HuH-7.5 (cell line): Measurements from ENCODE around the gene SPO11.

Source experiments
- DNase-seq: peaks from one replicate; pipeline ENCODE4 v3.0.0; 2011; ENCODE audit warnings: low spot score

The SPO11 gene, protein sequence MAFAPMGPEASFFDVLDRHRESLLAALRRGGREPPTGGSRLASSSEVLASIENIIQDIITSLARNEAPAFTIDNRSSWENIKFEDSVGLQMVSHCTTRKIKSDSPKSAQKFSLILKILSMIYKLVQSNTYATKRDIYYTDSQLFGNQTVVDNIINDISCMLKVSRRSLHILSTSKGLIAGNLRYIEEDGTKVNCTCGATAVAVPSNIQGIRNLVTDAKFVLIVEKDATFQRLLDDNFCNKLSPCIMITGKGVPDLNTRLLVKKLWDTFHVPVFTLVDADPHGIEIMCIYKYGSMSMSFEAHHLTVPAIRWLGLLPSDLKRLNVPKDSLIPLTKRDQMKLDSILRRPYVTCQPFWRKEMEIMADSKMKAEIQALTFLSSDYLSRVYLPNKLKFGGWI

DNA sequence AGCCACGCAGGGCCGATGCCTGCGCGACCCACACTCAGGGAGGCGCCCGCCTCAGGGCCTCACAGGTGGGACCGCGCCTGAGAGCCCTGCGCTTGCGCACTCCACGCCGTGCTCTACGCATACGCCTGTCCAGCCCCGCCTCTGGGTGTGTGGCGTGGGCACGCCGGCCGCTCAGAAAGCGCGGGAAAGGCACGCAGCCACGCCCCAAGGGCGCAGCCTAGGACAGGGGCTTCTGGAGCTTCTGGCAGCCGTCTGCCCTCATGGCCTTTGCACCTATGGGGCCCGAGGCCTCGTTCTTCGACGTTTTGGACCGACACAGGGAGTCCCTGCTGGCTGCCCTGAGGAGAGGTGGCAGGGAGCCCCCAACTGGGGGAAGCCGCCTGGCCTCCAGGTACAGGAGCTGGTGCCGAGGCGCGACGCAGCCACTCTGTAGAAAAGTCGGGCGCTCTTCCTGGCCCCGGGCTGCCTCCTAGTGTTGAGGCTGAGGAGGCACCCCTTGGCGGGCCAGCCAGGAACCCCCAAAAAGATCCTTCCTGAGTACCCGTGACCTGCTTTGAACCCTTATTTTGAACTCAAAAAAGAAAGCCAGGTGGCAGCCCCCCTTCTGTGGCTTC, at the start of gene SPO11:
Gene SPO11 (plus strand): TSS at position 196 of the 614 bp plus-strand sequence. CDS start 65 bp downstream, at position 261.
- DNase-seq, result no peak

DNA sequence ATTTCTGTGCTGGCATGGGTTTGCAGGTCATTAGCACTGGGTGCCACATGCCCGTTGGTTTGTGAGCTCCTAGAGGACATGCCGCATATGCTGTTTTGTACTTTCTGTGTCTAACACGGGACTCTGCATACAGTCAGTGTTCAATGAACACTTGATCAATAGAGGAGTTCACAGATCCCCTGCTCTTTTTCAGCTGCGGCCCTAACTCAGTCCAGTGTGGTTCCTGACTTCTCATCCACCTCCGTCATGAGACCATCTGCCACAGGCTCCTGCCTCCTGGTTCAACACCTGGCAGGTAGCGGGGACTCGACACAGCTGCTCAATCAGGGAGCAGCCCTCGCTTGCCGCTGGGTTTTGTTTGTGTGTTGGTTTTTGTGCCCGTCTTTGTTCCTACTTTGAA, 49.4 kb upstream of the SPO11 start:
- DNase-seq, result no peak

DNA sequence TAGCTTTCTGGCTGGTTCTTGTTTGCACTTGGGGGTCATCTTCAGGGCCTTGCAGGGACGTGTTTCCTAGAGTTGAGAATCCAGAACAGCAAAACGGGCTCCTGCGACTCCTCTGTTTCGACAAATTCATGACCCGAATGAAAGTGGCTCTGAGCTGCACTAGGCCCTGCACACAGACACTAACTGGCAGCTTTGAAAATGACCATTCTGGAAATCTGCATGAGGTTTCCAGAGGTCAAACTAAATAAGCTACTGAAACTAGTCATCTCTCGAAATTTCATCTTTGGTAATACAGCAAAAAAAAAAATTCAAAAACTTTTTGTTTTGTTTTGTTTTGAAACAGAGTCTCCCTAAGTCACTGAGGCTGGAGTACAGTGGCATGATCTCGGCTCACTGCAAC, 47.7 kb upstream of the SPO11 start:
- no peak for DNase-seq

DNA sequence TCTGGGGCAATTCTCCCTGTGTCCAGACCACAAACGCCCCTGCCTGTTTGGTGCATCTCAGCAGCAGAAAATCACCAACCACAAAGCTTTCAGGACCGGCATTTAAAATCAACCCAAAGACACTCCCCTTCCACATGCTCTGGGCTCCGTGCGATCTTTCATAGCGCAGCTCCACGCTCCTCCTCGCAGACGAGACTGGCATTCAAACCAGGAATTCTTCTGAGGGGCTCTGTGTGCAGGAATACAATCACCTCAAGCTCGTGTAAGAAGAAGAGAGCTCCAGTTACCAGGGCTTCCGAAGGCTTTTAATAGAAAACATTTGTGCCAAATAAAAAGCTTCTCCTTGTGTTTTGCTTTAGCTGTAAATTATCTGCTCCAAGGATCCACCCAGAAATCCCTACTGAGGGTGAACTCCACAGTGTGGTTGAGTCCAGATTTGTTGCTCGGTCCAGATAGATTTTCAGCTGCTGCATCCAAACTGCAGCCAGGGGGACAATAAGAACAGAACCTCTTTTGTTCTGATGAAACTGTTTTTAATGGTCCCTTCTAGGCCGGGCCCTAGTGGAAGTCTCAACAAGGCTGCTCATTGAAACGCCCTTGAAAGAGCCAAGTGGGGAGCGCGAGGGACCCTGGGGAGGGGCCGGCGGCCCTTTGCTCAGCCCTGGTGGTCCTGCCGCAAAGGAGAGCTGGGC, 46.8 kb upstream of the SPO11 start:
- DNase-seq, result no peak

DNA sequence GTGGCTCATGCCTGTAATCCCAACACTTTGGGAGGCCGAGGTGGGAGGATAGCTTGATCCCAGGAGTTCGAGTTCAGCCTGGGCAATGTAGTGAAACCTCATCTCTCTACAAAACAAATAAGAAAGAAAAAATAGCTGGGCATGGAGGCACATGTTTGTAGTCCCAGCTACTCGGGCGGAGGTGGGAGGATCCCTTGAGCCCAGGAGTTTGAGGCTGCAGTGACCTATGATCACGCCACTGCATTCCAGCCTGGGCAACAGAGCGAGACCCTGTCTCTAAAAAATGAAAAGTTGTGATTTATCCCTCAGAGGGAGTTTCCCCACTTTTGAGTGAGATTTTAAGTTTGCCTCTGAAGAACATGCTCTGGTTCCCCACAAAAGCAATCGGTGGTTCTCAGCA, 45.7 kb upstream of the SPO11 start:
- no peak for DNase-seq

DNA sequence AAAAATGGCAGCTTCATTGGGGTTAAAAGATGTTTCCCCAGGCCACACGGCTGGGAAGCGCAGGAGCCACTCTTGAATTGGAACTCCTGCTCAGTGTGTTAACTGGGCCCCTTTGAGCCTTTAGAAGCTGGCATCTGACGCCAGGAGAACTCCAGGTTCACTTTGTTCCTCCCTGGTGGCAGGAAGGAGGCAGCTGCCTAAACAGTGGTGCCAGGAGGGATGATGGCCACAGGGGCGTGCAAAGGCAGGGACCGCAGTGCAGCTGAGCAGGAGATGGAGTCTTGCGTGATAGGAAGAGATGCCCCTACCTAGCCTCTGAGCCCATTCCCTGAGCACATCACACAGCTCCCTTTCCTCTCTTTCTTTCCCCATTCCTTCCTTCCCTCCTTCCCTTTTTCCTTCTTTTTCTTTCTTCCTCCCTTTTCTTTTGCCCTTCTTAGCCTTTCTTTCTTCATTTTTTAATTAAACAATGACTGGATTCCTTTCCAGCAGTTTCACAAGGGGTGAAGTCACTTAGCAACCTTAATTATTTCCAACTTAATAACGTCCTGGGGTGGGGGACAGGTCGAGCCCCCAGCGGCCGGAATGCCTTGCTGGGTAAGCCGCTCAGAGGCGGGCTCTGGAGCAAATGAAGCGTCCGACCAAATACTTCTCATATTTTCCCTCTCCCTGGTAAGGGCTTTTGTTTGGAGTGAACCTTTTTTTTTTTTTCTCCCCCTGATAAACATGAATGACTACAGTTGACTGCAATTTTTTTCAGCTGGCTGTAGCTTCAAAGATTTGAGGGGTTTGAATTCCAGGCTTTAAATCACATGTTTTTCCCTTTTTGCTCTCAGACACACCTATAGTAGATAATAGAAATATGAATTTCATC, 42.4 kb upstream of the SPO11 start:
- DNase-seq, result no peak

DNA sequence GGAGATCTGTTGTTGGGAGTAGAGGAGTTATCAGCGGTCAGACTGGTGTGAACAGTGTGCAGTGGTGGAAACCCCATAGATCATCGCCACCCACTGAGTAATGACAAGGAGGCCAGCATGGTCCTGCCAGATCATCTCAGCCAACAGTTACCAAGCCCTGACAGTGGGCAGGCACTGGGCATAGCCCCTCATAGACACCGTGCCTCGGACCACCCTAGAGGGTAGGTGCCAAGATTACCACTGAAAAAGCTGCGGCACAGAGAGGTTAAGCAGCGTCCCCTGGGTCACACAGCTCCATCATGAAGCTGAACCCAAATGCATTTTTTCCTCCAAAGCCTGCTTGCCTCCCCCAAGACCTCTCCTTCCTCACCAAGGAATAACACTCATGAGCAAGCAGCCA, 41.7 kb upstream of the SPO11 start:
- DNase-seq, result no peak

DNA sequence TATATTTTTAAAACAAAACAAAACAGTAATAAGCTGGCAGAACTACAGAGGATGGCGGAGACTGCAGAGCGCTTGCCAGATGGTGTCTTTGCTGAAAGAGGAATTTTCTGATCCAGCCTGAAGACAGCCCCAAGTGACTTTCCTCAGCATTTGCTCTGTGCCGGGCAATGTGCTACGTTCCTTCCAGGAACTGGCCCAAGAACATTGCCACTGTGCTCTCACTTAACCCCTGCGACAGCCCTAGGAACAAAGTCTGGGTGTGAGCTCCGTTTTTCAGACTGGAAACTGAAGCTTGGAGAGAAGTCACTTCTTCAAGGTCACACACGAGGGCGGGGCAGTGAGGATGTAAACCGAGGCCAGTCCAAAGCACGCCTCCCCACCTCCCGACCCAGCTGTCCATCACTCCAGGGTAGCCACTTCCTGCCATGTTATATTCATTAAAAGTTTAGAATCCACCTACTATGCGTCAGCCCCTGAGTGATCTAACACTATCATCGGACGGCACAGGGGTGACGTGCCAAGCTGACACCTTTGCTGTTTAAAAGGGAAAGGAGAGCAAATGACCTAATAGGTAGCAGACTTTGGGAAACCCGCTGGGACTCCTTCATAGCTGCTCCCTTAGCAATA, 40.8 kb upstream of the SPO11 start:
- DNase-seq, result no peak

DNA sequence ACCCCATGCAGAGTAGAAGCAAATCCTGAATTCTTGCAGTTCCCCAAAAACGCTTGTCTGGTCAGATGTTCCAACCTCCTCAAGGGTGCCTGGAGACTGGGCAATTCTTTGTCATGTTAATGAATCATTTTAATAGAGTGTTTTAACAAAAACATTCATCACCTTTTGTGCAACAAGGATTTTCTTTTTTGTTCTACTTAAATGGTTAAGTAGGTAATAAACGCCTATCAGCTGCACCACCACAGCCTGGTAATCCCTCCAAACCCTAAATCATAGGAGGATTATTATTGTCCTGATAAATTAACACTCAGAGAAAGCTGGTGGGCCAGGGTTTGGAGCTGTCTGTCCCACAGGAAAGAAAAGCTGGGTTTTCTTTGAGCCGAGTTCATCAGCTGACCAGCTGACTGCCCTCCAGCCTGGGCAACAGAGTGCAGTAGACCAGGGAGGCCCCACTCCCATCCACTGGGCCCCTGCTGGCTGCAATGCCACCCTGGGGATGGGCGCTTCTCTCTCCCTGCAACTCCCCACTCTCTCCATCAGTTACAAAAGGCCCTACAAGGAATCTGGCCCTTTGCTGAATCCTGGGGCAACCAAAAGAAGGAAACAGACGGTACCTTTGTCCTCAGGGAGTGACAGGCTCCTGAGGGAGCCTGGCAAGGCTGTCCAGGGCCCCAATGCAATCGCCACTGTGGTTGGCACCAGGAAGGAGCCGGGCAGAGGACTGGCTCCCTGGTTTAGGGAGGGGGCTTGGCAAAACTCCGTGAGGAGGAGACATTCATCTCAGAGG, 40.0 kb upstream of the SPO11 start:
- no peak for DNase-seq

DNA sequence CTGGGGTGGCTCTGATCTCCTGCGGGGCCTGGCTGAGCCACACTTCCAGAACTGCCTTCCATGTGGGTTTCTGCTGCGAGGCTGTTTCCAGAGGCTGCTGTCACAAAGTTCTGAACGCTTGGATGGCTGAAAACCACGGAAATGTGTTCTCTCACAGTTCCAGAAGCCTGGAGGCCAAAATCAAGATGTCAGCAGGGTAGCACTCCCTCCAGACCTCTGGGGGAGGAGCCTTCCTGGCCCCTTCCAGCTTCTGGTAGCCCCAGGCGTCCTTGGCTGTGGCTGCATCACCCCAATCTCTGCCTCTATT, 39.5 kb upstream of the SPO11 start:
- DNase-seq, result no peak

DNA sequence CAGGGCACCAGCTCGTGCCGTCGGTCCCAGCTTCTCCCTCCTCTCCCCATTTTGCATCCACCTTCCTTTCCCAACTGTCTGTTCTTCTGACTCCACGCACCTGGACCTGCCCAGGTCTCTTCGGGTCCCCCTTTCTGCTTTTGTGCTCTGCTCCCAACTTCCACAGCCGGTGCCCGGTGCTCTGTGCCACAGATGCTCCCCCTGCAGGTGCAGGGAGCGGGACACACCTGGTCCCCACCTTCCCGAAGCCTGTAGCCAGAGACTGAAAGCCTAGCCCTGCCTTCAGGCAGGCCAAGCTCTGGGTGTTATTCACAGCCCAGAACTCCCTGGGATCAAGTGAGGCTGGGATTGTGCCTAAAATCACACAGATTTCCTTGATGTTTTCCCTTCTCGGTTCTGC, 38.6 kb upstream of the SPO11 start:
- DNase-seq, result no peak

DNA sequence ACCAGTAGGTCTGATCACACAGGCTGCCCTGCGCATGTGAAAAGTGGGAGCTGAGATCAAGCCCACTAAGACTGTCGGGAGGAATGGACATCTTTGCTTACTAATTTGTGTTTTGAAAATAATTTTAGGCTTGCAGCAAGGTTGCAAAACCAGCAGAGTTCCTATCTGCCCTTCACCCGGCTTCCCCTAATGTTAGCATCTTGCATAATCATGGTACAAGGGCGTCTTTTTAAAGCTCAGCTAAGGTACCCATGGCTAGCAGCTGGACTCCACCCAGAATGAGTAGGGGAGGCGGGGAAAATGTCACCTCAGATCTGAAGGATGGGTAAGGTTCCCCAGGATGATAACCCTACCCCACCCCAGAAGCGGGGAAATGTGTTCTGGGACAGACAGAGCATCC, 37.9 kb upstream of the SPO11 start:
- no peak for DNase-seq

DNA sequence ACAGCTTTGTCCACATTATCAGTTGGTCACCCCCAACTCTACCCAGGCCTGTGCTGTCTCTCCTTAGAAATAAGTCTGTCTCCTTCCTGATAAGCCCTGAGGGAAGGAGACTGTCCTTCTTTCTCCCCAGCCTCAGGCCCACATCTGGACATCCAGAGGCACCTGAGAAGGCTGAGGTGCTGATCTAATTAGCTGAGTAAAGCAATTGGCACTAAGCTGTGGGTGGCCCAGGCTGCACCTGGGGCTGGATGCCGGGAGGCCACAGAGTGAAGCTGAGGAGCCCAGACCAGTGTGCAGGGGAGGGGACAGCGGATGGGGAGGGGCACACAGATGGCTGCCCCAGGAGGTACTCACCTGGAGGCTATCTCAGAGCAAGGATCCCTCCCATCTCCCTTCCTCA, 37.0 kb upstream of the SPO11 start:
- DNase-seq, result no peak

DNA sequence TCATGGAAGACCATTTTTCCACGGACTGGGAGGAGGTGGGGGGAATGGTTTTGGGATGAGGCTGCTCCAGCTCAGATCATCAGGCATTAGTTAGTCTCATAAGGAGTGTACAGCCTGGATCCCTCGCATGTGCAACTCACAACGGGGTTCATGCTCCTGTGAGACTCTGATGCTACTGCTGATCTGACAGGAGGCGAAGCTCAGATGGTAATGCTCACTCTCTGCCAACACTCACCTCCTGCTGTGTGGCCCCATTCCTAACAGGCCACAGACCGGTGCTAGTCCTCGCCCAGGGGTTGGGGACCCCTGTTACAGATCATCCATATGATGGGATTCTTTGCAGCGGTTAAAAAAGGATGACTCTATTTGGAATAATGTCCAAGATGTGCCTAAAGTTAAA, 35.6 kb upstream of the SPO11 start:
- no peak for DNase-seq

DNA sequence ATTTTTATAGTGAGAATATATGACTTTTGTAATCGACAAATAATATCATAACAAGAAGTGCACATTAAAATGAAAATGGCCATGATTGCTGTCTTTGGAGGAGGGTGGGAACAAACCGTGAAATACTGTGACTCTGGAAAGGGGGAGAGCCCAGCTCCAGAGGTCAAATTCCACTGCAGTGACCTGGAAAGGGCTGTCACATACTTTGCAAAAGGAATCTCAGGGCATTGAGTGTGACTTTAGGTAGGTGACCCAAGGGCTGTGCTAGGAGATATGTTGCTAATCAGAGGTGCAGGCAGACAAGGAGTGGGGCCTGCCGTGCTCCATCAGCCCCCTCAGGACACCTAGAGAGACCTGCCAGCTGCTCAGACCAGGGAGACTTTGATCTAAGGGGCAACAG, 35.1 kb upstream of the SPO11 start:
- no peak for DNase-seq

DNA sequence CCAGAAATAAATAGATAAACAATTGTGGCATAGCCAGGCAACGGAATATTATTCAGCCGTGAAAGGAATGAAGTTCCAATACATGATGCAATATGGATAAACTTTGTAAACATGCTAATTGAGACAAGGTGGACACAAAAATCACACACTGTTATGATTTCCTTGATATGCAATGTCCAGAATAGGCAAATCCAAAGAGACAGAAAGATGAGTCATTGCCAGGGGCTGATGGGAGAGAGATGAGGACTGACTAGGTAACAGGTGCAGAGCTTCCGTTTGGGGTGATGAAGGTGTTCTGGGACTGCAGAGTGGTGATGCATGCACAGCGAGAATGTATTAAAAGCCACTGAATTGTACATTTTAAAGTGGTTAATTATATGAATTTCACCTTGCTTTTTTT, 31.1 kb upstream of the SPO11 start:
- DNase-seq, result no peak

DNA sequence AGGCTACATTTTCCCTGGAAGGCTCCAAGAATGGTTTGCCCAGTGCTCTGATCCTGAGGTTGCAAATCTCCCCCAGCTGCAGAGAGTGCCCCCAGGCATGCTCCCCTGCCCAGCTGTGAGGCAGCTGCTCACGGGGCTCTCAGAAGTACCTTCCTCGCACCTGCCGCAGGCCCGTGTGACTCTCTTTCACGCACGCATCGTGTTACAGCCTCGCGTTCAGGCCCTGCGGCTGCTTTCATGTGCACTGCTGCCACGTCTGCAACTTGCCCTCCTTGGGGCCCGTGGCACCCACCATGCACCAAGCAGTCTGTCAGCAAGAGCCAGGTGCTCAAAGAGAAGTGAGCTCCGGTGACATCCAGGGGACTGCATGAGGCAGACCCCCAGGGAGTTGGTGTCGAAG, 28.6 kb upstream of the SPO11 start:
- no peak for DNase-seq

DNA sequence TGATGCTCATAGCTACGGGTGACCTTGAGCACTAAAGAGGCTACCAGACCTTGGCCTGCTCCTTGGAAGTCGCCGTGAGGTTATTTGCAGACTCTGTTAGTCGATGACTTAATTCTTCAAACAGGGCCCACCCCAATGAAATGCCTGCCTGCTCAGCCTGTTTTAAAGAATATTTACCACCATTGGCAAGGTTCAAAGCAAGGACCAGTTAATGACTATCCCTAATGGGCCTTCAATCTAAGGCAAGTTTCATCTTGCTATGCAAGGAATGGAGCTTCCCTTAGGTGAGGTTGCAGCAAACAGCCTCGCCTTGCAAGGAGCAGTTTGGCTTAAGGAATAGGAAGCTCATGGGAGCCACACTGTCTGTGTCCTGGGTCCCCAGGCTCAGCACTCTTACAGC, 22.9 kb upstream of the SPO11 start:
- no peak for DNase-seq

DNA sequence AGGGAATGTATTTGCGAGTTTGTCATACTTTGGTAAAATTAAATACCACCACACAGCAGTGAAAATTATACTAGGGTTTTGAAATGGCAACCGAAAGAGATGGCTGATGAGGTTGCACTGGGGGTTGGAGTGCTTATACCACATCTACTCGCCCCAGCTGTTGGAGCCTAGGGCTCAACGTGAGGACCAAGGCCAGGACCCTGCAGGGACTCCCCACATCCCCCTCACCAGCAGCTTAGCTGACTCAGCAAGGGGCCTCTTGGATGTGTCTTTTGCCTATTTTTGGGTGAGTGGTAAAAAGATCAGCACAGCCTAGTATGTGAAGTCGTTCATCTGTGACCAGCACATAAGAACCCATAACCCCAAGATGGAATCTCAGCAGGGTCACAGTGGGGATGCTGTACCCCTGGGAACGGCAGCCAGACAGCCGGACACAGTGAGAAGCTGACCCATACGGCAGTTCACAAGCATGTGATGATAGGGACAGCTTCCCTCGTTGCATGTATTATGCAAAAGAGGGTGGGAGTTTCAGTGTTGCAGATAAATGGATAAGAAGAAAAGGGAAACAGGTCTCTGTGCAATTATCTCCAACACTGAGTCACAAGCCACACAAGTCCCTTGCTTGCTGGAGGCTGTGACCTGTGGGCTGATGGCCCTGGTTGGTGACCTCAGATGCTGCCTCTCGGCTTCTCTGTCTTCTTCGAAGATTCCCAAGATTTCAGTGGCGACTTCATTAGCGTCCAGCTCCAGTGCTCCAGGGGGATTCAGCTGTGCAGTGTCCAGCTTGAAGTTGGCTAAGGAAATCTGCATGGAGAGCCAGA, 20.9 kb upstream of the SPO11 start:
- no peak for DNase-seq

DNA sequence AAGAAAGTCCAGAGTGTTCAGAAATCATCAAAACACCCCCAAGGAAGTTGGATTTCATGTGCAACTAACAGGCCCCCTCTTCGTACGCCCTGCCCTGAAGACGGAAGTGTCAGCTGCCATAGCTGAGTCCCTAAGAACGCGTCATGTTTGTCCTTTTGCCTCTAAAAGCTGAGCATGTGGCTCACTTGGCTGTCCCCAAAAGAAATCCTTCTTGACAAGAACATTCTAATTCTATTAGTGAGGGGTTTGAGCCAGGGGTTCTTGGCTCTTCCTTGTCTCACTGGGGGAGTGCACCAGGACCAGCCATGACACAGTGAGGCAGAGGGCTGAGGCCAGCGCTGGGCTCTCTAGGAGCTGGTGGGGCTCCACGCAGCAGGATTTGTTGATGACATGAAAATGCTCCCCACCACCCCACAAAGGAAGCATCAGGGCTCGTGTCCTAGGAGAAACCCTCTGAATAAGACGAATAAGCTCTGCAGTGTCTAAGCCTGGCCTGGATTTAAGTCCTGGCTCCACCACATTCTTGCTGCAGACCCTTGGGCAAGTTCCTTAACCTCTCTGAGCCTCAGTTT, 20.0 kb upstream of the SPO11 start:
- DNase-seq, result no peak
